Lower leg skin (tissue), 3 donors: Measurements from ENCODE around the gene GNG7.

Experiments
- POLR2A ChIP-seq, 2 donors: fragments of 450-650 bp; IDR thresholded peaks; one replicate each; pipeline ENCODE4 v1.6.1; 2016 to 2017; ENCODE audit warnings: antibody characterized with exemption in 2 of 2, mild to moderate bottlenecking in 1 of 2, moderate library complexity in 1 of 2
- TF ChIP-seq, protein P1 (sequence below), 3 donors: fragments of 450-650 bp; IDR thresholded peaks; one replicate each; pipeline ENCODE4 v1.5.1; 2016; ENCODE audit warnings: antibody characterized with exemption in 3 of 3, mild to moderate bottlenecking in 3 of 3, moderate library complexity in 2 of 3

DNA sequence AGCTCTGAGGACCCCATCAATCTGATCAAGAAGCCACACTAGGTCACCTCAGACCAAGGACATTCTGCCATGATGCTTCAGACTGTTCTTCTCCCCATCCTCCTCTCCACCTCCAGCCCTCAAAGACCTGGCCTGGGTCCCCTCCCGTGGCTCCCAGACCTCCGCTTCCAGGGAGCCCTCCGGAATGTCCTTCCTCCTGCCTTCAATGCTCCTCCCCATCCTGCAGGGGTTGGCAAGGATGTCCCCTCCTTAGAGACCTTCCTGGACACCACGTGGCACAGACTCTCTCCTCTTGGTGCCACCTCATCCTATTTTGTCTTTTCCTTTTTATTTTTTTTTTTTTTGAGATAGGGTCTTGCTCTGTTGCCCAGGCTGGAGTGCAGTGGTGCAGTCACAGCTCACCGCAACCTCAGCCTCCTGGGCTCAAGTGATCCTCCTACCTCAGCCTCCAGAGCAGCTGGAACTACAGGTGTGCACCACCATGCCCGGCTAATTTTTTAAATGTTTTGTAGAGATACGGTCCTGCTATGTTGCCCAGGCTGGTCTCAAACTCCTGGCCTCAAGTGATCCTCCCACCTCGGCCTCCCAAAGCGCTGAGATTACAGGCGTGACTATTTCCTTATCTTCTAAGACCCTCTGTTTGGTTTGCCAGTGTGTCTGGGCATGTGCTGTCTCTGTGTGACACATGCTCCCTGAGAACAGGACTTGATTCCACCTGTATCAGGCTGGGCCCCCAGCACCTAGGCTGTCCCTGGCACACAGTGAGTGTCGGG, 84.9 kb downstream of the GNG7 start:
- TF ChIP-seq, protein P1, sequence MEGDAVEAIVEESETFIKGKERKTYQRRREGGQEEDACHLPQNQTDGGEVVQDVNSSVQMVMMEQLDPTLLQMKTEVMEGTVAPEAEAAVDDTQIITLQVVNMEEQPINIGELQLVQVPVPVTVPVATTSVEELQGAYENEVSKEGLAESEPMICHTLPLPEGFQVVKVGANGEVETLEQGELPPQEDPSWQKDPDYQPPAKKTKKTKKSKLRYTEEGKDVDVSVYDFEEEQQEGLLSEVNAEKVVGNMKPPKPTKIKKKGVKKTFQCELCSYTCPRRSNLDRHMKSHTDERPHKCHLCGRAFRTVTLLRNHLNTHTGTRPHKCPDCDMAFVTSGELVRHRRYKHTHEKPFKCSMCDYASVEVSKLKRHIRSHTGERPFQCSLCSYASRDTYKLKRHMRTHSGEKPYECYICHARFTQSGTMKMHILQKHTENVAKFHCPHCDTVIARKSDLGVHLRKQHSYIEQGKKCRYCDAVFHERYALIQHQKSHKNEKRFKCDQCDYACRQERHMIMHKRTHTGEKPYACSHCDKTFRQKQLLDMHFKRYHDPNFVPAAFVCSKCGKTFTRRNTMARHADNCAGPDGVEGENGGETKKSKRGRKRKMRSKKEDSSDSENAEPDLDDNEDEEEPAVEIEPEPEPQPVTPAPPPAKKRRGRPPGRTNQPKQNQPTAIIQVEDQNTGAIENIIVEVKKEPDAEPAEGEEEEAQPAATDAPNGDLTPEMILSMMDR (IDR thresholded peaks at IDR 0.05), result no peak
- no peak for TF ChIP-seq POLR2A (IDR thresholded peaks at IDR 0.05)
